ENCODE measurements around the gene XDH.

- no peak for TF ChIP-seq CTCF (IDR thresholded peaks at IDR 0.05)
- no peak for TF ChIP-seq POLR2A (IDR thresholded peaks at IDR 0.05)
- no peak for TF ChIP-seq POLR2AphosphoS5 (IDR thresholded peaks at IDR 0.05; ENCODE audit: insufficient read depth in 1 of 2, low read depth in 1 of 2)
Observed at GRCh38 chr2:31380243-31380642, 34.3 kb downstream of the XDH start.
